Measurements from ENCODE around the gene CBLC.

CBLC gene

GRCh38 chr19:44738603-44739558 is 38.8 kb upstream of the CBLC start:
- CTCF ChIA-PET = interaction anchor here (0.6 to 1.2 kb wide), 4 partner anchors 12 to 632 kb away, joined by 3 to 4 read pairs (median 3); no protein-coding TSS in a partner anchor
- POLR2A ChIA-PET = no interaction called here

GRCh38 chr19:44740351-44740824 is 37.3 kb upstream of the CBLC start:
- POLR2A ChIA-PET = no interaction called here
- DNase-seq (ENCODE audit: extremely low spot score) = no peak
- CTCF ChIA-PET = no interaction called here
- TF ChIP-seq ARNT (IDR thresholded peaks at IDR 0.05) (no peak), L3MBTL2 (conservative IDR thresholded peaks at IDR 0.05) (no peak), ELF4 (IDR thresholded peaks at IDR 0.05) (no peak), BHLHE40 (IDR thresholded peaks at IDR 0.05; ENCODE audit: borderline replicate concordance) (no peak), SUZ12 (IDR thresholded peaks at IDR 0.05) (no peak), HDGF (IDR thresholded peaks at IDR 0.05; ENCODE audit: borderline replicate concordance) (no peak), FOXA1 (IDR thresholded peaks at IDR 0.05) (no peak), CTBP1 (IDR thresholded peaks at IDR 0.05; ENCODE audit: borderline replicate concordance) (no peak), NFRKB (IDR thresholded peaks at IDR 0.05) (no peak), FOXK2 (IDR thresholded peaks at IDR 0.05) (no peak), PKNOX1 (IDR thresholded peaks at IDR 0.05) (no peak), SP1 (IDR thresholded peaks at IDR 0.05) (no peak), ZNF384 (IDR thresholded peaks at IDR 0.05) (no peak), TARDBP (IDR thresholded peaks at IDR 0.05) (no peak), LEF1 (IDR thresholded peaks at IDR 0.05; ENCODE audit: borderline replicate concordance) (no peak), FOXM1 (IDR thresholded peaks at IDR 0.05; ENCODE audit: borderline replicate concordance) (no peak)

More at GRCh38 chr19:44738603-44739558, 38.8 kb upstream of the CBLC start:
- no peak for DNase-seq (ENCODE audit: extremely low spot score)
- no peak for TF ChIP-seq SUZ12 (IDR thresholded peaks at IDR 0.05)
- no peak for TF ChIP-seq L3MBTL2 (conservative IDR thresholded peaks at IDR 0.05)
- TF ChIP-seq TARDBP (IDR thresholded peaks at IDR 0.05) = no peak
- no peak for TF ChIP-seq LEF1 (IDR thresholded peaks at IDR 0.05; ENCODE audit: borderline replicate concordance)
- TF ChIP-seq ELF4 (IDR thresholded peaks at IDR 0.05) = no peak
- no peak for TF ChIP-seq FOXA1 (IDR thresholded peaks at IDR 0.05)
- TF ChIP-seq ZNF384 (IDR thresholded peaks at IDR 0.05) = no peak
- no peak for TF ChIP-seq PKNOX1 (IDR thresholded peaks at IDR 0.05)
- TF ChIP-seq HDGF (IDR thresholded peaks at IDR 0.05; ENCODE audit: borderline replicate concordance) = no peak
- no peak for TF ChIP-seq ARNT (IDR thresholded peaks at IDR 0.05)
- no peak for TF ChIP-seq FOXM1 (IDR thresholded peaks at IDR 0.05; ENCODE audit: borderline replicate concordance)
- TF ChIP-seq BHLHE40 (IDR thresholded peaks at IDR 0.05; ENCODE audit: borderline replicate concordance) = no peak
- no peak for TF ChIP-seq CTBP1 (IDR thresholded peaks at IDR 0.05; ENCODE audit: borderline replicate concordance)
- TF ChIP-seq SP1 (IDR thresholded peaks at IDR 0.05) = no peak
- no peak for TF ChIP-seq NFRKB (IDR thresholded peaks at IDR 0.05)
- TF ChIP-seq FOXK2 (IDR thresholded peaks at IDR 0.05) = no peak

- ChIA-PET POLR2A (no interaction called here), CTCF (no interaction called here)
- TF ChIP-seq TARDBP (IDR thresholded peaks at IDR 0.05) = no peak
- TF ChIP-seq BHLHE40 (IDR thresholded peaks at IDR 0.05; ENCODE audit: borderline replicate concordance) = no peak
- TF ChIP-seq L3MBTL2 (conservative IDR thresholded peaks at IDR 0.05) = no peak
- TF ChIP-seq SP1 (IDR thresholded peaks at IDR 0.05) = no peak
- TF ChIP-seq ELF4 (IDR thresholded peaks at IDR 0.05) = no peak
- no peak for TF ChIP-seq HDGF (IDR thresholded peaks at IDR 0.05; ENCODE audit: borderline replicate concordance)
- DNase-seq (ENCODE audit: extremely low spot score) = no peak
Measured at GRCh38 chr19:44741258-44741731, 36.4 kb upstream of the CBLC start.

DNA sequence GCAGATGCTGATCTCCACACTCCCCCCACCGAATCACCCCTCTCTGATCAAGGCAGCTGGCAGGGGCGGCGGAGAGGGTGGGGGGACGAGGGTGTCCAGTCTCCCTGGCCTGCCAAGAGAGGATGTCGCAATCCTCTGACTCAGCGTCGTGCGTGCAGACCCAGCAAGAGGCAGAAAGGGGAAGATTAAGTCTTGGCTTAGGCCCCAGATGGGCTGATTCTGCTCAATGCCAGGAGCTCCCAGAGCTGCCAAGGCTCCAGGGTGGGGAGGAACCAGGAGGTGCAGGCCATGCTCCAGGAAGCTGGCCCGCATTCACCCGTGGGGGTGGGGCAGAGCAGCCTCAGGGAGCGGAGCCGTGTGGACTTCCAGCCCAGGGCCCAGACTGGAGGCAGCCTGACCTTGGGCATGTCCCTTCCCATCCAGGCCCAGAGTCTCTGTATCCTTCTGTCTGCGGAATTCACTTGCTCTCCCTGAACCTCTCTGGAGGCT is 35.8 kb upstream of the CBLC start:
- POLR2A ChIA-PET = no interaction called here
- CTCF ChIA-PET = no interaction called here
- no peak for TF ChIP-seq SP1 (IDR thresholded peaks at IDR 0.05)
- TF ChIP-seq ARNT (IDR thresholded peaks at IDR 0.05) = no peak
- TF ChIP-seq ZNF384 (IDR thresholded peaks at IDR 0.05) = no peak
- TF ChIP-seq BHLHE40 (IDR thresholded peaks at IDR 0.05; ENCODE audit: borderline replicate concordance) = no peak
- no peak for TF ChIP-seq PKNOX1 (IDR thresholded peaks at IDR 0.05)
- no peak for TF ChIP-seq SUZ12 (IDR thresholded peaks at IDR 0.05)
- TF ChIP-seq FOXK2 (IDR thresholded peaks at IDR 0.05) = no peak
- no peak for TF ChIP-seq LEF1 (IDR thresholded peaks at IDR 0.05; ENCODE audit: borderline replicate concordance)
- no peak for TF ChIP-seq ELF4 (IDR thresholded peaks at IDR 0.05)
- no peak for TF ChIP-seq HDGF (IDR thresholded peaks at IDR 0.05; ENCODE audit: borderline replicate concordance)
- TF ChIP-seq L3MBTL2 (conservative IDR thresholded peaks at IDR 0.05) = no peak
- no peak for TF ChIP-seq NFRKB (IDR thresholded peaks at IDR 0.05)
- TF ChIP-seq TARDBP (IDR thresholded peaks at IDR 0.05) = no peak
- no peak for TF ChIP-seq CTBP1 (IDR thresholded peaks at IDR 0.05; ENCODE audit: borderline replicate concordance)
- TF ChIP-seq FOXA1 (IDR thresholded peaks at IDR 0.05) = no peak
- TF ChIP-seq FOXM1 (IDR thresholded peaks at IDR 0.05; ENCODE audit: borderline replicate concordance) = no peak
- DNase-seq (ENCODE audit: extremely low spot score) = no peak

DNA sequence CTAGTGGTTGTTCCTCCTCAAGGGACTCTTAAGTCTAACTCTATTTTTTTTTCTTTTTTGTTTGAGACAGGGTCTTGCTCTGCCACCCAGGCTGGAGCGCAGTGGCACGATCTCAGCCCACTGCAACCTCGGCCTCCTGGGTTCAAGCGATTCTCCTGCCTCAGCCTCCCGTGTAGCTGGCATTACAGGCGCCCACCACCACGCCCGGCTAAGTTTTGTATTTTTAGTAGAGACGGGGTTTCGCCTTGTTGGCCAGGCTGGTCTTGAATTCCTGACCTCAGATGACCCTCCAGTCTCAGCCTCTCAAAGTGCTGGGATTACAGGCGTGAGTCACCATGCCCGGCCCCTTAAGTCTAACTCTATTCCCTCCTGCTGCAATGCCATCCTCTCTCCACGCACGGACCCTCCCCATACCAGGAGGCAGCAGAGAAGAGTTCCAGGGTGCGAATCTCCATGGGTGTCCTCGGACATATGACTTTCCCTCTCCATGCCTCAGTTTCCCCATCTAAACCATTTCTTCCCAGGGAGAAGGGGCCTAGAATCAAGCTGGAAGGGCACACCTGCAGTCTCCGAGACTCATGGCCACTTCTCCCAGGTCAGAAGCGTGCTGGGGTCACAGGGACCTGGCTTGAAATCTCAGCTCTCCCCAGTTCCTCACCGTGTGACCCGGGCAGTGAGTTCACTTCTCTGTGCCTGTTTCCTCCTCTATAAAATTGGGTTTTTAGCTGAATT is 35.2 kb upstream of the CBLC start:
- no peak for TF ChIP-seq NFRKB (IDR thresholded peaks at IDR 0.05)
- no peak for TF ChIP-seq ARNT (IDR thresholded peaks at IDR 0.05)
- TF ChIP-seq LEF1 (IDR thresholded peaks at IDR 0.05; ENCODE audit: borderline replicate concordance) = no peak
- TF ChIP-seq FOXM1 (IDR thresholded peaks at IDR 0.05; ENCODE audit: borderline replicate concordance) = no peak
- no peak for TF ChIP-seq CTBP1 (IDR thresholded peaks at IDR 0.05; ENCODE audit: borderline replicate concordance)
- TF ChIP-seq SP1 (IDR thresholded peaks at IDR 0.05) = no peak
- no peak for TF ChIP-seq ELF4 (IDR thresholded peaks at IDR 0.05)
- no peak for TF ChIP-seq TARDBP (IDR thresholded peaks at IDR 0.05)
- no peak for TF ChIP-seq FOXK2 (IDR thresholded peaks at IDR 0.05)
- TF ChIP-seq ZNF384 (IDR thresholded peaks at IDR 0.05) = no peak
- no peak for TF ChIP-seq FOXA1 (IDR thresholded peaks at IDR 0.05)
- no peak for TF ChIP-seq HDGF (IDR thresholded peaks at IDR 0.05; ENCODE audit: borderline replicate concordance)
- no peak for TF ChIP-seq L3MBTL2 (conservative IDR thresholded peaks at IDR 0.05)
- no peak for TF ChIP-seq PKNOX1 (IDR thresholded peaks at IDR 0.05)
- TF ChIP-seq SUZ12 (IDR thresholded peaks at IDR 0.05) = no peak
- no peak for TF ChIP-seq BHLHE40 (IDR thresholded peaks at IDR 0.05; ENCODE audit: borderline replicate concordance)
- ChIA-PET CTCF (interaction anchor here (1.2 kb wide), 1 partner anchor 28 kb away, joined by 3 read pairs; no protein-coding TSS in a partner anchor), POLR2A (interaction anchor here (0.9 kb wide), 1 partner anchor 10 kb away, joined by 3 read pairs; no protein-coding TSS in a partner anchor)
- DNase-seq (ENCODE audit: extremely low spot score) = no peak
